Endothelial cell of umbilical vein (primary cell): ENCODE measurements around the gene RILPL1. TPM values are rescaled to one million over a fixed set of nuclear protein-coding genes. Genes with fewer than 3 reads are reported as not detected.

Source experiments
- BruUV-seq: library from RNA; stranded (reverse); fragments of 400-500 nt; replicated peaks from 2 replicates; lab custom pipeline; 2021; lab: Mats Ljungman, UMichigan
- CTCF ChIA-PET: fragments of 300-600, 350-600 bp; sonication (Branson Sonifier 250); formaldehyde crosslinking; loops from one replicate; lab custom pipeline; 2021; ENCODE audit warnings: antibody characterized with exemption, inconsistent platforms; lab: Charles Lee
- POLR2A ChIA-PET: fragments of 300-600, 350-600 bp; sonication (Branson Sonifier 250); formaldehyde crosslinking; loops from one replicate; lab custom pipeline; 2021; ENCODE audit warnings: antibody characterized with exemption, inconsistent platforms; lab: Charles Lee
- DNase-seq: peaks from one replicate; pipeline ENCODE4 v3.0.0-alpha.2; 2011; ENCODE audit warnings: low read depth, low spot score
- FAIRE-seq: peaks from 2 replicates; lab custom pipeline; 2011; peaks lifted over from hg19 to GRCh38; lab: Jason Lieb, UNC
- H2AFZ ChIP-seq: 2 replicates; pipeline ENCODE4 v1.6.0; 2012; ENCODE audit warnings: low read depth, low read length, control low read depth, inconsistent platforms
- H3K27ac ChIP-seq: 2 replicates; pipeline ENCODE4 v1.5.1; 2011; ENCODE audit warnings: low read depth, mild to moderate bottlenecking, control low read depth, low read length, moderate library complexity; ENCODE audit not compliant: insufficient read depth
- H3K27me3 ChIP-seq, 2 experiments: 2 replicates each; pipeline versions ENCODE4 v1.6.0 to v1.6.1; 2011; ENCODE audit warnings: low read length in 2 of 2, mixed read lengths in 1 of 2; ENCODE audit not compliant: control insufficient read depth in 2 of 2, insufficient read depth in 2 of 2
- H3K36me3 ChIP-seq, 2 experiments: 2 replicates in 1 of 2; 3 replicates in 1 of 2; pipeline ENCODE4 v1.5.1; 2011; ENCODE audit warnings: low read length in 2 of 2, mild to moderate bottlenecking in 1 of 2, moderate library complexity in 1 of 2; ENCODE audit not compliant: control insufficient read depth in 2 of 2, insufficient read depth in 2 of 2; ENCODE audit errors: extremely low read depth in 1 of 2
- H3K4me1 ChIP-seq: 3 replicates; pipeline ENCODE4 v1.5.1; 2011; ENCODE audit warnings: mild to moderate bottlenecking, low read length; ENCODE audit not compliant: control insufficient read depth, insufficient read depth; ENCODE audit errors: extremely low read depth
- H3K4me2 ChIP-seq: 2 replicates; pipeline ENCODE4 v1.6.1; 2011; ENCODE audit warnings: low read length, control low read depth, mixed read lengths; ENCODE audit not compliant: insufficient read depth
- H3K4me3 ChIP-seq, 3 experiments: fragments of 200-600 bp in 1 of 3; sonication (generic), shearing (Covaris generic) in 1 of 3; replicated peaks in 1 of 3; 2 replicates each; pipeline ENCODE4 v1.5.1; 2011 to 2016; ENCODE audit warnings: control low read depth in 3 of 3, low read length in 3 of 3, mild to moderate bottlenecking in 2 of 3, inconsistent platforms in 1 of 3, low read depth in 1 of 3, moderate library complexity in 1 of 3; ENCODE audit not compliant: insufficient read depth in 1 of 3
- H3K79me2 ChIP-seq: 2 replicates; pipeline ENCODE4 v1.6.0; 2012; ENCODE audit warnings: low read length, inconsistent platforms; ENCODE audit not compliant: control insufficient read depth, insufficient read depth
- H3K9ac ChIP-seq: replicated peaks from 2 replicates; pipeline ENCODE3; 2011; ENCODE audit warnings: low read length, control low read depth; ENCODE audit not compliant: insufficient read depth; ENCODE audit errors: extremely low read depth
- H3K9me1 ChIP-seq: replicated peaks from 3 replicates; pipeline ENCODE4 v1.6.0; 2011; ENCODE audit warnings: mild to moderate bottlenecking, low read length; ENCODE audit not compliant: control insufficient read depth, insufficient read depth; ENCODE audit errors: extremely low read depth
- H3K9me3 ChIP-seq: replicated peaks from 2 replicates; pipeline ENCODE4 v1.5.1; 2012; ENCODE audit warnings: low read length, inconsistent platforms; ENCODE audit not compliant: control insufficient read depth, insufficient read depth
- H4K20me1 ChIP-seq: replicated peaks from 2 replicates; pipeline ENCODE3; 2011; ENCODE audit warnings: mild to moderate bottlenecking, low read length; ENCODE audit not compliant: control insufficient read depth, insufficient read depth; ENCODE audit errors: extremely low read depth
- CTCF ChIP-seq, 2 donors: IDR thresholded peaks; 1 replicate in 1 of 2; 2 replicates in 1 of 2; pipeline ENCODE4 v1.5.1; 2011; ENCODE audit warnings: low read length in 2 of 2, mild to moderate bottlenecking in 2 of 2, moderate library complexity in 2 of 2, control low read depth in 1 of 2, inconsistent platforms in 1 of 2, low read depth in 1 of 2; ENCODE audit not compliant: insufficient read depth in 1 of 2; ENCODE audit errors: extremely low read depth in 1 of 2
- EZH2 ChIP-seq: IDR thresholded peaks from 2 replicates; pipeline ENCODE4 v1.6.1; 2012; ENCODE audit warnings: borderline replicate concordance, low read depth, mild to moderate bottlenecking, moderate library complexity, low read length, inconsistent platforms; ENCODE audit not compliant: severe bottlenecking
- FOS ChIP-seq: IDR thresholded peaks from 2 replicates; pipeline ENCODE4 v1.6.1; 2011; ENCODE audit warnings: mild to moderate bottlenecking, low read length, moderate library complexity, borderline replicate concordance; ENCODE audit not compliant: insufficient read depth
- GATA2 ChIP-seq: IDR thresholded peaks from 2 replicates; pipeline ENCODE4 v1.7.0; 2011; ENCODE audit warnings: low read depth, mild to moderate bottlenecking, moderate library complexity, mixed read lengths, low read length; ENCODE audit not compliant: insufficient read length, insufficient read depth
- JUN ChIP-seq: IDR thresholded peaks from 2 replicates; pipeline ENCODE4 v1.6.1; 2011; ENCODE audit warnings: borderline replicate concordance, low read depth; ENCODE audit not compliant: insufficient read length, insufficient read depth
- MAX ChIP-seq: IDR thresholded peaks from 2 replicates; pipeline ENCODE4 v1.6.1; 2011; ENCODE audit not compliant: insufficient read depth, insufficient read length
- MYC ChIP-seq: IDR thresholded peaks from one replicate; pipeline ENCODE4 v1.6.1; 2011; ENCODE audit warnings: mild to moderate bottlenecking, low read depth, low read length
- POLR2A ChIP-seq: IDR thresholded peaks from 2 replicates; pipeline ENCODE4 v1.6.1; 2012; ENCODE audit warnings: low read depth, mild to moderate bottlenecking, control low read depth, low read length
- POLR2AphosphoS5 ChIP-seq: IDR thresholded peaks from 2 replicates; pipeline ENCODE4 v1.6.1; 2012; ENCODE audit warnings: low read depth, mild to moderate bottlenecking, control low read depth, low read length, moderate library complexity; ENCODE audit not compliant: insufficient read depth
- dilution Hi-C: fragments of 300-500 bp; cut with MboI; formaldehyde crosslinking; loops from one replicate; pipeline ENCODE4 v1.15.0; 2019; ENCODE audit warnings: low sequenced_read_pairs; ENCODE audit not compliant: extremely low pct_ligation_motif_present
- intact Hi-C: fragments of 100-400 bp; cut with micrococcal nuclease; formaldehyde crosslinking; loops from one replicate; pipeline ENCODE4 v1.10.0; 2022
- polyA plus RNA-seq, 4 experiments: library from polyadenylated mRNA; depleted of rRNA in 3 of 4; stranded (reverse) in 3 of 4; unstranded in 1 of 4; fragments of >200 nt; gene quantifications; 2 replicates each; pipeline versions ENCODE4 v1.2.1 to v1.2.3, GENCODE V29; 2011 to 2012; ENCODE audit warnings: missing spikeins in 1 of 4
- total RNA-seq: library from RNA; stranded (reverse); gene quantifications from 2 replicates; pipeline ENCODE4 v1.2.3, GENCODE V29; 2021

The RILPL1 gene
- total and polyA plus RNA-seq, 2 donors (not counting 3 experiments of a cell fraction or from before 2014, with no cell fraction given), result 30.4 to 34.3 TPM

GRCh38 chr12:123529686-123530085, 3.8 kb downstream of the RILPL1 start:
- Histone ChIP-seq H3K27me3 (no peaks in the 10 kb centered on the region), H3K4me2 (no peak overlapping the region), H4K20me1 (no peaks in the 10 kb centered on the region), H3K9me1 (no peaks in the 10 kb centered on the region), H3K79me2 (peaks cover 35% of the 10 kb centered on the region), H3K9ac (no peak overlapping the region), H3K4me1 (peaks cover 23% of the 10 kb centered on the region), H3K9me3 (no peaks in the 10 kb centered on the region), H3K36me3 (peaks cover 3 to 6% of the 10 kb centered on the region in 2 experiments), H2AFZ (no peak overlapping the region), H3K27ac (no peak overlapping the region), H3K4me3 (no peak overlapping the region)
- TF ChIP-seq POLR2A (no peak), MAX (no peak), EZH2 (no peak), CTCF (IDR thresholded peaks at IDR 0.05; ENCODE audit: extremely low read depth in 1 of 2, insufficient read depth in 1 of 2, low read depth in 1 of 2, low read length in 2 of 2) (no peak), MYC (no peak), FOS (no peak), POLR2AphosphoS5 (no peak), JUN (no peak), GATA2 (no peak)
- FAIRE-seq, result no peak
- CTCF ChIA-PET, result no interaction called here
- no peak for DNase-seq
- POLR2A ChIA-PET, result no interaction called here
- intact Hi-C loops (no loop called here), dilution Hi-C loops (no loop called here)
- BruUV-seq, result no TSS peak
